Epithelial cell of esophagus (primary cell): ENCODE data around the gene CDH13.

ENCODE experiments used
- DNase-seq: peaks from one replicate; pipeline ENCODE4 v3.0.0; 2010; ENCODE audit warnings: low read depth
- H3K4me3 ChIP-seq: 2 replicates; pipeline ENCODE4 v1.5.1; 2011; ENCODE audit warnings: mild to moderate bottlenecking, low read length, control low read depth
- TF ChIP-seq, protein P1 (sequence below): IDR thresholded peaks from 2 replicates; pipeline ENCODE4 v1.5.1; 2011; ENCODE audit warnings: low read depth, mild to moderate bottlenecking, low read length, control low read depth, inconsistent platforms; ENCODE audit not compliant: insufficient read depth; ENCODE audit errors: missing control alignments

The CDH13 gene

GRCh38 chr16:83733301-83733700, 1106.5 kb downstream of the CDH13 start:
- H3K4me3 ChIP-seq: no peak overlapping the region
- TF ChIP-seq, protein P1, sequence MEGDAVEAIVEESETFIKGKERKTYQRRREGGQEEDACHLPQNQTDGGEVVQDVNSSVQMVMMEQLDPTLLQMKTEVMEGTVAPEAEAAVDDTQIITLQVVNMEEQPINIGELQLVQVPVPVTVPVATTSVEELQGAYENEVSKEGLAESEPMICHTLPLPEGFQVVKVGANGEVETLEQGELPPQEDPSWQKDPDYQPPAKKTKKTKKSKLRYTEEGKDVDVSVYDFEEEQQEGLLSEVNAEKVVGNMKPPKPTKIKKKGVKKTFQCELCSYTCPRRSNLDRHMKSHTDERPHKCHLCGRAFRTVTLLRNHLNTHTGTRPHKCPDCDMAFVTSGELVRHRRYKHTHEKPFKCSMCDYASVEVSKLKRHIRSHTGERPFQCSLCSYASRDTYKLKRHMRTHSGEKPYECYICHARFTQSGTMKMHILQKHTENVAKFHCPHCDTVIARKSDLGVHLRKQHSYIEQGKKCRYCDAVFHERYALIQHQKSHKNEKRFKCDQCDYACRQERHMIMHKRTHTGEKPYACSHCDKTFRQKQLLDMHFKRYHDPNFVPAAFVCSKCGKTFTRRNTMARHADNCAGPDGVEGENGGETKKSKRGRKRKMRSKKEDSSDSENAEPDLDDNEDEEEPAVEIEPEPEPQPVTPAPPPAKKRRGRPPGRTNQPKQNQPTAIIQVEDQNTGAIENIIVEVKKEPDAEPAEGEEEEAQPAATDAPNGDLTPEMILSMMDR: no peak
- DNase-seq: no peak

GRCh38 chr16:83734136-83734535, 1107.4 kb downstream of the CDH13 start:
- H3K4me3 ChIP-seq: no peak overlapping the region
- no peak for DNase-seq
- TF ChIP-seq, protein P1: no peak

DNA sequence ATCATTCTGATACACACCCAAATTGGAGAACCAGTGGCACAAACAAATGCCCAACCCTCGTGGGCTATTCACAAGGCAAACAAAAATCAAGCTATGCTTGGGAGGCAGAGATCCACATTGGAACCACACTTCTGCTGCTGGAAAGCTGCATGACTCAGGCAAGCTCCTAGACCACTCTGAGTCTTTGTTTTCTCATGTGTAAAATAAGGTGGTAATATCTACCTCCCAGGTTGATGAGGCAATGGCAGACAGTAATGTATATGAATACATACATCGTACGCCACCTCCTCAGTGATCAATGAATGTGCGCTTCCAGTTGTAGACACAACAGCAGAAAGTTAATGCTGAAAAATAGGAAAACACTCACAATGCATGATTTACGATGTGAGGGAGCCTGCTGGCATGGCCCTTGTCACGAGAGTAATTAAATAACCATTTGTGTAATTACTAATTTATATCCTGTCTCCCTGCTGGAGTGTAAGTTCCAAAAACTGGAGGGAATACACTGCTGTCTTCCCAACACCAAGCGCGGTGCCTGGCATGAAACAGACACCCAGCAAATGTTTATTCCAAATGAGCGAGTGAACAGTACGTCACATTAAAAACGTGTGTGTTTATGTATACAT, 1111.1 kb downstream of the CDH13 start:
- no peak overlapping the region for H3K4me3 ChIP-seq
- no peak for DNase-seq
- TF ChIP-seq, protein P1: no peak

- no peak for DNase-seq
- TF ChIP-seq, protein P1: no peak
- no peak overlapping the region for H3K4me3 ChIP-seq
Measured at GRCh38 chr16:83738923-83739503, 1112.2 kb downstream of the CDH13 start.

GRCh38 chr16:83742124-83742899, 1115.5 kb downstream of the CDH13 start:
- no peak for DNase-seq
- TF ChIP-seq, protein P1: no peak

DNA sequence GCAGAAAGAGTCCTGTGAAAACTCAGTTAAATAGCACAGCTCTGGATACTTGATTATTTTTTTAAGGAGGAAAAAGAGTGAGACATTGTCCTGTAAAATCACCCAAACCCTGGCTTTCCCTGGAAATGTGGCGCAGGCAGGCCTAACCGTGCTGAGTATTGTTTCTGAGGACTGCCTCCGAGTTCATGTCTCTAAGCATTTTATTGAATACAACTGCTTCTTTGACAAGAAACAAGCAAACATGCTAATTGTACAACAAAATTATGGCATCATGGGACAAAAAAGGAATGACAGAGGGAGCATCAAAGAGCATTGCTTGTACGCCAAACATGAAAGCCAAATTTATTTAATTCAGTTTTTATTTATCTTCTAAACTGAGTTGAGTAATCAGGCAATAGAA, 1116.5 kb downstream of the CDH13 start:
- TF ChIP-seq, protein P1: no peak
- no peak for DNase-seq
- no peak overlapping the region for H3K4me3 ChIP-seq

More at GRCh38 chr16:83742124-83742899, 1115.5 kb downstream of the CDH13 start:
- H3K4me3 ChIP-seq: no peak overlapping the region

DNA sequence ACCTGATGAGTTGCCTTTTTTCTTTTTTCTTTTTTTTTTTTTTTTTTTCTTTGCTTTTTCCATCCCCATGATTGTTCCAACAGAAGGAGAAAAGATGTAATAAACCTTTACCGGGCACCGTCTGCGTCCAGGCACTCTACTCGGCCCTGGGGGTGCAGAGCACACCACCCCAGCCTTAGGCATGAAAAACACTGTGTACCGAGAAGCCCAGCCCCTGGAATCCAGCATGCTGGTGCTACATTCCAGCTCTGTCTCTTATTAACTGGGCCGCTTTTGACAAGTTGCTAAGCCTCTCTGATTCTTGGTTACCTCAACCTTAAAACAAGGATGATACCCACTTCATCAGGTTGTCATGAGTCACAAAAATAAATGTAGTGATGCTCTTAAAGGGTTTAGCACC, 1117.0 kb downstream of the CDH13 start:
- no peak overlapping the region for H3K4me3 ChIP-seq
- TF ChIP-seq, protein P1: no peak
- no peak for DNase-seq
